CD14-positive monocyte (primary cell): ENCODE results near the gene WWOX. TPM values are rescaled to one million over a fixed set of nuclear protein-coding genes. Genes with fewer than 3 reads are reported as not detected.

Experiments used
- DNase-seq, 3 donors: peaks; one replicate each; pipeline ENCODE4 v3.0.0-alpha.2; 2011 to 2022
- H2AFZ ChIP-seq: 2 replicates; pipeline ENCODE4 v1.6.0; 2012; ENCODE audit warnings: mild to moderate bottlenecking, low read depth, low read length, inconsistent platforms; ENCODE audit not compliant: insufficient read depth, poor library complexity, severe bottlenecking
- H3K27ac ChIP-seq, 2 donors: 1 replicate in 1 of 2; 2 replicates in 1 of 2; pipeline ENCODE4 v1.5.1; 2012 to 2013; ENCODE audit warnings: low read length in 2 of 2, control low read depth in 1 of 2, inconsistent platforms in 1 of 2, low read depth in 1 of 2, mild to moderate bottlenecking in 1 of 2
- H3K27me3 ChIP-seq, 2 donors: one replicate each; pipeline versions ENCODE4 v1.6.0 to v1.6.1; 2011 to 2013; ENCODE audit warnings: low read length in 2 of 2; ENCODE audit not compliant: control insufficient read depth in 2 of 2, insufficient read depth in 2 of 2
- H3K36me3 ChIP-seq, 2 donors: replicated peaks in 1 of 2; 1 replicate in 1 of 2; 2 replicates in 1 of 2; pipeline versions ENCODE4 v1.5.1 to v1.6.1; 2012 to 2013; ENCODE audit warnings: low read length in 2 of 2, control low read depth in 1 of 2, inconsistent platforms in 1 of 2, mild to moderate bottlenecking in 1 of 2; ENCODE audit not compliant: insufficient read depth in 2 of 2, control insufficient read depth in 1 of 2
- H3K4me1 ChIP-seq, 2 donors: 1 replicate in 1 of 2; 2 replicates in 1 of 2; pipeline versions ENCODE4 v1.5.1 to v1.6.1; 2012 to 2013; ENCODE audit warnings: low read length in 2 of 2, control low read depth in 1 of 2, inconsistent platforms in 1 of 2, mild to moderate bottlenecking in 1 of 2, moderate library complexity in 1 of 2; ENCODE audit not compliant: insufficient read depth in 2 of 2, control insufficient read depth in 1 of 2
- H3K4me2 ChIP-seq: replicated peaks from 2 replicates; pipeline ENCODE3; 2012; ENCODE audit warnings: low read length, moderate library complexity, mild to moderate bottlenecking; ENCODE audit not compliant: poor library complexity, severe bottlenecking; ENCODE audit errors: extremely low read depth
- H3K4me3 ChIP-seq, 3 experiments: fragments of 200-600 bp in 1 of 3; sonication (generic) in 1 of 3; replicated peaks in 1 of 3; 1 replicate in 2 of 3; 2 replicates in 1 of 3; pipeline ENCODE4 v1.5.1; 2011 to 2013; ENCODE audit warnings: low read length in 3 of 3, mild to moderate bottlenecking in 3 of 3, control low read depth in 2 of 3, low read depth in 2 of 3, inconsistent platforms in 1 of 3, moderate library complexity in 1 of 3
- H3K79me2 ChIP-seq: 2 replicates; pipeline ENCODE4 v1.6.0; 2012; ENCODE audit warnings: mild to moderate bottlenecking, control low read depth, inconsistent platforms, low read length, moderate library complexity; ENCODE audit not compliant: insufficient read depth
- H3K9ac ChIP-seq: 2 replicates; pipeline ENCODE4 v1.6.0; 2017; ENCODE audit warnings: low read length, mild to moderate bottlenecking; ENCODE audit not compliant: insufficient read depth, poor library complexity, severe bottlenecking
- H3K9me3 ChIP-seq, 2 donors: replicated peaks in 1 of 2; 1 replicate in 1 of 2; 2 replicates in 1 of 2; pipeline versions ENCODE4 v1.5.1 to v1.6.1; 2012 to 2013; ENCODE audit warnings: low read length in 2 of 2, control low read depth in 1 of 2; ENCODE audit not compliant: control insufficient read depth in 1 of 2, insufficient read depth in 1 of 2
- H4K20me1 ChIP-seq: 2 replicates; pipeline ENCODE4 v1.6.0; 2012; ENCODE audit warnings: mild to moderate bottlenecking, low read length, control low read depth, moderate library complexity; ENCODE audit not compliant: insufficient read depth
- H3K27ac Mint-ChIP-seq, 7 donors: one replicate each; pipeline ENCODE4 v1.8.0; 2020; ENCODE audit warnings: mild to moderate bottlenecking in 7 of 7, mixed read lengths in 7 of 7, moderate library complexity in 6 of 7, inconsistent platforms in 2 of 7
- H3K27me3 Mint-ChIP-seq, 3 donors: one replicate each; pipeline ENCODE4 v1.8.0; 2021 to 2022; ENCODE audit warnings: low read depth in 3 of 3, mild to moderate bottlenecking in 3 of 3, mixed read lengths in 3 of 3, moderate library complexity in 3 of 3, inconsistent platforms in 1 of 3
- H3K36me3 Mint-ChIP-seq, 2 donors: one replicate each; pipeline ENCODE4 v1.8.0; 2020; ENCODE audit warnings: mixed read lengths in 2 of 2, inconsistent platforms in 1 of 2, mild to moderate bottlenecking in 1 of 2
- H3K4me1 Mint-ChIP-seq: one replicate; pipeline ENCODE4 v1.8.0; 2020; ENCODE audit warnings: mild to moderate bottlenecking, mixed read lengths
- H3K4me3 Mint-ChIP-seq, 2 donors: one replicate each; pipeline ENCODE4 v1.8.0; 2020; ENCODE audit warnings: mild to moderate bottlenecking in 2 of 2, mixed read lengths in 2 of 2, moderate library complexity in 1 of 2
- H3K9me3 Mint-ChIP-seq, 7 donors: one replicate each; pipeline ENCODE4 v1.8.0; 2020 to 2022; ENCODE audit warnings: mixed read lengths in 7 of 7, mild to moderate bottlenecking in 6 of 7, moderate library complexity in 6 of 7, inconsistent platforms in 2 of 7
- WGBS: methylation state at CpG from one replicate; pipeline ENCODE4 v1.1.5; 2013; ENCODE audit warnings: missing lambda C conversion rate; ENCODE audit not compliant: insufficient coverage; 5-methylcytosine and 5-hydroxymethylcytosine counted together
- intact Hi-C, 2 donors: fragments of 100-400 bp; cut with micrococcal nuclease; formaldehyde crosslinking; loops; one replicate each; pipeline versions ENCODE4 v1.15.0 to v1.15.1; 2023
- polyA plus RNA-seq, 3 donors: library from polyadenylated mRNA; depleted of rRNA in 1 of 3; unstranded in 2 of 3; stranded (reverse) in 1 of 3; fragments of 300-500 nt in 2 of 3; fragments of >200 nt in 1 of 3; fragmentation: Illumina TruSeq in 2 of 3; gene quantifications; 1 replicate in 2 of 3; 2 replicates in 1 of 3; pipeline ENCODE4 v1.2.3, GENCODE V29; 2012 to 2021
- TF ChIP-seq, protein P1 (sequence below): fragments of 200-600 bp; IDR thresholded peaks from one replicate; pipeline ENCODE4 v1.8.0; 2022; ENCODE audit warnings: antibody characterized with exemption, mild to moderate bottlenecking

WWOX gene
- polyA plus RNA-seq, 3 donors: 4.0 to 7.0 (median 6.3) TPM

DNA sequence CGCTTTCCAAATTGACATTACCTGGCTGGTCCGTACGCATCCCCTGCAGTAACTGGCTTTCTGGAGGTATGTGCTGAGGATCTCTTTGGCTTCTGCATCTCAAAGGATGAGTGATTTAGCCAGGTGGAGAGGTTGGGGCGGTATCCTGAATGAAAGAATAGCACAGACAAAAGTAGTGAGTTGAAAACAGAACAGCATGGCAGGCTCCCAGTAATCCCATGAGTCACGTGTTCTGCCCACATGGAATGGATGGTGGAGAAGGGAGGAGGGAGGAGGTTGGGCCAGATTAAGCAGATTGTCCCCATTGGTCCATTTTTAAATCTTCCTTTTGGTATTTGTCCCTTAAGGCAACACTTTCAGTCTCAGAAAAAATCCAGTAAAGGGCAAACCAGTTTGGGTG is 176.0 kb downstream of the WWOX start:
- H3K4me2 ChIP-seq: no peak overlapping the region
- Mint-ChIP-seq H3K27ac (no peak overlapping the region), H3K27me3 (peaks cover 0 to 1% (median 1%) of the 10 kb centered on the region in 3 donors), H3K36me3 (no peaks in the 10 kb centered on the region), H3K4me3 (no peak overlapping the region), H3K9me3 (peaks cover 0 to 7% (median 4%) of the 10 kb centered on the region in 7 donors), H3K4me1 (no peaks in the 10 kb centered on the region)
- no peak overlapping the region for H2AFZ ChIP-seq
- no peaks in the 10 kb centered on the region for H4K20me1 ChIP-seq
- no peaks in the 10 kb centered on the region for H3K36me3 ChIP-seq
- no peaks in the 10 kb centered on the region for H3K4me1 ChIP-seq
- H3K4me3 ChIP-seq: no peak overlapping the region
- no peak overlapping the region for H3K9ac ChIP-seq
- DNase-seq: no peak
- 100% methylated on average over 2 of the region's 5 CpGs for WGBS
- H3K27me3 ChIP-seq: no peaks in the 10 kb centered on the region
- TF ChIP-seq, protein P1, sequence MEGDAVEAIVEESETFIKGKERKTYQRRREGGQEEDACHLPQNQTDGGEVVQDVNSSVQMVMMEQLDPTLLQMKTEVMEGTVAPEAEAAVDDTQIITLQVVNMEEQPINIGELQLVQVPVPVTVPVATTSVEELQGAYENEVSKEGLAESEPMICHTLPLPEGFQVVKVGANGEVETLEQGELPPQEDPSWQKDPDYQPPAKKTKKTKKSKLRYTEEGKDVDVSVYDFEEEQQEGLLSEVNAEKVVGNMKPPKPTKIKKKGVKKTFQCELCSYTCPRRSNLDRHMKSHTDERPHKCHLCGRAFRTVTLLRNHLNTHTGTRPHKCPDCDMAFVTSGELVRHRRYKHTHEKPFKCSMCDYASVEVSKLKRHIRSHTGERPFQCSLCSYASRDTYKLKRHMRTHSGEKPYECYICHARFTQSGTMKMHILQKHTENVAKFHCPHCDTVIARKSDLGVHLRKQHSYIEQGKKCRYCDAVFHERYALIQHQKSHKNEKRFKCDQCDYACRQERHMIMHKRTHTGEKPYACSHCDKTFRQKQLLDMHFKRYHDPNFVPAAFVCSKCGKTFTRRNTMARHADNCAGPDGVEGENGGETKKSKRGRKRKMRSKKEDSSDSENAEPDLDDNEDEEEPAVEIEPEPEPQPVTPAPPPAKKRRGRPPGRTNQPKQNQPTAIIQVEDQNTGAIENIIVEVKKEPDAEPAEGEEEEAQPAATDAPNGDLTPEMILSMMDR: no peak
- no peak overlapping the region for H3K27ac ChIP-seq
- intact Hi-C loops: no loop called here
- no peaks in the 10 kb centered on the region for H3K79me2 ChIP-seq
- no peaks in the 10 kb centered on the region for H3K9me3 ChIP-seq

DNA sequence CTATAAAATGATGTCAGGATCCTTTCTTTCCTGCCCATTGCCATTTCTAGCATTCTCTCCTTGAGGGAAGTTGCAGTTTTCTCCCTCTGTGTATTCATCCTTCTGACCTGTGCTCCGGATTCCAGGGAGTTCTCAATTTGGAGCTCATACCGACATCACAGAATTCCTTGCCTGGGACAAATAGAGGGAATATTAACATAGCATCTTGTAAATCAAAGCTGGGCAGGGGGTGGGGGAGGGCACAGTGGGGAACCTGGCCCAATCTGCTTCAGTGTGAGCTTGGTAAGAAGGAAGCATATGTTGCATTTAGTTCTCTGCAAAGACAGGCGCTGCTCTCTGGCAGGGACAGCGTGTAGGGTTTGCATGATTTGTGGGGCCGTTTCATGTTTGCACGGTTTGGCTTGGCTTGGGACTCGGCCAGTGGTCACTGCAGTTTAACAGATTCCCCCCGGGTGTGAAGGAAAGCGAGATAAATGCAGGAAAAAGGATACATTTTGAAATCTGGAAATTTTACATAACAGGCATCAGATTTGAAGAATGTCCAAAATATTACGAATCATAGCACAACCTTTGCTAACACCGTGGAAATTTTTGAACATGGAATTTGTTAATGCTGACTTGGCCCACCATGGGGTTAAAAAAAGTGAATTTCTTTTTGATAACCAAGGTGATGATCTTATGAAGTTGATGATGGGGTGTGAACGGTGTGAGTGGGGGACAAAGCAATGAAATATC is 178.0 kb downstream of the WWOX start:
- intact Hi-C loops: no loop called here
- Histone ChIP-seq H3K27me3 (no peaks in the 10 kb centered on the region), H3K4me1 (no peaks in the 10 kb centered on the region), H3K9me3 (no peaks in the 10 kb centered on the region), H3K4me2 (no peak overlapping the region), H3K9ac (no peak overlapping the region), H2AFZ (no peak overlapping the region), H3K36me3 (no peaks in the 10 kb centered on the region), H3K27ac (no peak overlapping the region), H3K79me2 (no peaks in the 10 kb centered on the region), H4K20me1 (no peaks in the 10 kb centered on the region), H3K4me3 (no peak overlapping the region)
- Mint-ChIP-seq H3K27me3 (peaks cover 0 to 1% (median 1%) of the 10 kb centered on the region in 3 donors), H3K4me1 (no peaks in the 10 kb centered on the region), H3K27ac (no peak overlapping the region), H3K9me3 (peaks cover 0 to 15% (median 4%) of the 10 kb centered on the region in 7 donors), H3K36me3 (no peaks in the 10 kb centered on the region), H3K4me3 (no peak overlapping the region)
- no peak for DNase-seq
- 78% methylated on average over 5 of the region's 12 CpGs for WGBS
- TF ChIP-seq, protein P1: no peak
